Hepatocyte (in vitro differentiated cells): ENCODE measurements around the gene GPR132.

Experiments
- EZH2 ChIP-seq: fragments of 200-600 bp; sonication (generic); IDR thresholded peaks from 2 replicates; pipeline ENCODE4 v1.6.1; 2016; ENCODE audit warnings: antibody characterized with exemption, mild to moderate bottlenecking, borderline replicate concordance
- TF ChIP-seq, protein P1 (sequence below): fragments of 200-600 bp; sonication (generic); IDR thresholded peaks from 2 replicates; pipeline ENCODE4 v1.5.1; 2016; ENCODE audit warnings: antibody characterized with exemption, mild to moderate bottlenecking; ENCODE audit not compliant: poor library complexity

DNA sequence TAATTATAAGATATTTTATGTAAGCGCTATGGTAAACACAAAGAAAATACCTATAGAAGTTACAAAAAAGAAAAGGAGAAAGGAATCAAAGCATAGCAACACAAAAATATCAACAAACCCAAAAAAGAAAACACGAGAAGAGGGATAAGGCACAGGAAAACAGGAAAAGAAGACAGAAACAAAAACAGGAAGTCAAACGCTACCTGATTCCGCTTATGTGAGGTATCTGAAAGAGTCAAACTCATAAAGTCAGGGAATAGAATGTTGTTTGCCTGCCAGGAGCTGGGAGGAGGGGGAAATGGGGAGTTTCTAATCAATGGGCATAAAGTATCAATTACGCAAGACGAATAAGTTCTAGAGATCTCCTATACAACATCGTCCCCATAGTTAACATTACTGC, 39.9 kb upstream of the GPR132 start:
- TF ChIP-seq EZH2: no peak
- TF ChIP-seq, protein P1, sequence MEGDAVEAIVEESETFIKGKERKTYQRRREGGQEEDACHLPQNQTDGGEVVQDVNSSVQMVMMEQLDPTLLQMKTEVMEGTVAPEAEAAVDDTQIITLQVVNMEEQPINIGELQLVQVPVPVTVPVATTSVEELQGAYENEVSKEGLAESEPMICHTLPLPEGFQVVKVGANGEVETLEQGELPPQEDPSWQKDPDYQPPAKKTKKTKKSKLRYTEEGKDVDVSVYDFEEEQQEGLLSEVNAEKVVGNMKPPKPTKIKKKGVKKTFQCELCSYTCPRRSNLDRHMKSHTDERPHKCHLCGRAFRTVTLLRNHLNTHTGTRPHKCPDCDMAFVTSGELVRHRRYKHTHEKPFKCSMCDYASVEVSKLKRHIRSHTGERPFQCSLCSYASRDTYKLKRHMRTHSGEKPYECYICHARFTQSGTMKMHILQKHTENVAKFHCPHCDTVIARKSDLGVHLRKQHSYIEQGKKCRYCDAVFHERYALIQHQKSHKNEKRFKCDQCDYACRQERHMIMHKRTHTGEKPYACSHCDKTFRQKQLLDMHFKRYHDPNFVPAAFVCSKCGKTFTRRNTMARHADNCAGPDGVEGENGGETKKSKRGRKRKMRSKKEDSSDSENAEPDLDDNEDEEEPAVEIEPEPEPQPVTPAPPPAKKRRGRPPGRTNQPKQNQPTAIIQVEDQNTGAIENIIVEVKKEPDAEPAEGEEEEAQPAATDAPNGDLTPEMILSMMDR: no peak
